ENCODE results near the gene MRPS6.

The MRPS6 gene

DNA sequence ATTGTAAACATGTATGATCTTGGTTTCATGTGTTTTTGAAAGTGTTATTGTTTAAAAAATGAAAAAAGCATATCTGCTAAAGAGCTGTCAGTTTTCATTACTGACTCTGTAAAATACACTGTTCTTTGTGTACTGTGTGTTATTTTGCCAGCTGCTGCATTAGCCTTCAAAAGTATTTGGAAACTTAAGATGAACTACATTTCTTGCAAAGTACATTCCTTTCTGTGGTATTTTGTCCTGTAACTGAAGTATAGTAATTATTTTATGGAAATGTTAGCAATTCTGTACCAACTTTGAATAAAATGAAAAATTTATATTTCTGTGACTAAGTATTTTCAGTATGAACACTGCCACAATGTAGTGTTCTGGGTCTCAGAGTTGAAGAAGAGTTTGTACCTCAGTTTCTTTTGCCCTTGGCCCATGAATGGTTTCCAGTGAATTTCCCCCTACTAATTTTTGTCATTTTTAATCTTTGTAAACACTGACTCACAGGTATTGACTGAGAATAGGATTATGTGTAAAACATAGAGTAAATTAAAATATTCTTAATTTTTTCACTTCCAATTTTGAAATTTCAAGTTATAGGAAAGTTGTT lies 32.7 kb downstream of the MRPS6 start:
- peak; percentile 67 to 89 for ATAC-seq

DNA sequence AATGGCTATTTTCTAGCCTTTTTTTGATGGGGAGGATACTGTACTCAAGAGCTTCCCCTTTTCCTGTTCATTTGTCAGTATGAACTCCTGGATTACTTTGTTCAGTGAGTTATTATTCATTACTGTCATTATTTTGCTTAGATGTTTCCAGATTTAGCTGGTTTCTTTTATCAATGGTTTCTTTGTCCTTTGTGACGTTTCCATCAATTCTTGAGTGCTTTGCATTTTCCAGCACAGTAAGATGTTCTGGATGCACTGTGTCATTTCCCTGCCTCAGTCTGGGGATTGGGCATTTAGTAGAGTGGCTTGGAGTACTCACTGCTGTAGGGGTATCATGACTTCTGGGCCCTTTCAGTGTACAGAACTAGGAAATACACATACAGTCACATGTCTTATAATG lies 34.2 kb downstream of the MRPS6 start:
- ATAC-seq = no peak

DNA sequence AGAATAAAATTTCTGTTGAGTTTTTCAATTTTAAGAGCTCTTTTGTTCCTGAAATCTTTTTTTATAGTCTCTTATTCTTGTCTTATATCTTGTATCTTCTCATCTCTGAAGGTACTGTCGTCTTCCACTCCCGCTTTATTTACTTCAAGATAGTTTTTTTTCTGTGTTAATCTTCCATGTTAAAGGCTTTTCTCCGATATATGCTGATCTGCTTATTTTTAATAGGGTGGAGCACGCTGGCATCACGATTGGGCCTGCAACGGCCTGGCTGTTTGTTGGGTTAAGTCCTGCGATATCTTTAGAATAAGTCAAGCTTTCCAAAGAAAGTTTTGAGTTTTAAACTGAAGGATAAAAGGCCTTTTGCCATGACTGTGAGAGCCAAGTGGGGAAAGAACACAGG lies 35.7 kb downstream of the MRPS6 start:
- no peak for ATAC-seq

DNA sequence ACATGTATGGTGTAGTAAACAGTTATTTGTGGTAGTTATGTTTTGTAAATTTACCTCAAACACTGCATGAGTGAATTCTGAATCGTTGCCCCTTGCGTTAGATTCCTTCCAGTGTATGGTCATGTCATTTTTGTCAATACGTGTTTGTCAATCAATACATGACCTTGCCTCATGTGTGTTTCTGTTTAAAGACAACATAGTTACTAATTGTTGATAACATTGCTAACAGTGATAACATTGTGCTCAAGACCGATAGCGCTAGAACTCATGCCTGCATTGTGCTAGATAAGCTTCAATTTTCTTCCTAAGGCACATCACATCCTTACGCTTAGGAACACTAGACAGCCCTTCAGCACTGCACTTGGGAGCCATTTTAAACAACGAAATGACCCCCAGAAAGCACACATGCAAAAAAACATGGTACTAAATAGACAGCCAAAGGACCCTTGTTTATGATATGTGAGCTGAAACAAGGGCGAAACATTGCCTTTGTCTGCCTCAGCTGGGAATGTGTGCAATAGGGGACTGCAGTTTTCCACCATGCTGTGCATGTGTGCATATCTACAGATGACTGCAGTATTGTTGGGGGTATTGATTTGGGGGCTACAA lies 37.3 kb downstream of the MRPS6 start:
- no peak for ATAC-seq

DNA sequence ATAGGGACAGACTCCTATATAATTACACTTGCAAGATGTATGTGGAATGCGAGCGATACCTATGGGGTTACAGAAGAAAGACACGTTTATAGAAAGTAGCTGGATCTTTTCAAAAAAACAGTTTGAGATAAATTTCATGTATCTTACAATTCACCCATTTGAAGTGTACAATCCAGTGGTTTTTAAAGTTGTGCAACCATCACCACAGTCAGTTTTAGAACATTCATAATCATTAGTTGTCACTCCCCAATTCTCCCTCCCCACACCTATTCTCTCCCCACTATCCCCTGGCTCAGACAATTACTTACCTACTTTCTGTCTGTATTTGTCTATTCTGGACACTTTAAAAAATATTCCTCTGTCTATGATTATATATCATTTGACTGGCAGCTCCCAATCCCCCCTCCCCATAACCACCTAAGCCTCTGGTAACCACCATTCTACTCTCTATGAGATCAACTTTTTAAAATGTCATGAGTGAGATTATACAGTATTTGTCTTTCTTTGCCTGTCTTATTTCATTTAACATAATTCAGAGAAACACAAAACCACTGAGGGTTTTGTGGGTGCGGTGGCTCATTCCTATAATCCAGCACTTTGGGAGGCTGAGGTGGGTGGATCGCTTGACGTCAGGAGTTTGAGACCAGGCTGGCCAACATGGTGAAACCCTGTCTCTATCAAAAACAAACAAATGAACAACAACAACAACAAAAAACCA lies 39.1 kb downstream of the MRPS6 start:
- no peak for ATAC-seq

DNA sequence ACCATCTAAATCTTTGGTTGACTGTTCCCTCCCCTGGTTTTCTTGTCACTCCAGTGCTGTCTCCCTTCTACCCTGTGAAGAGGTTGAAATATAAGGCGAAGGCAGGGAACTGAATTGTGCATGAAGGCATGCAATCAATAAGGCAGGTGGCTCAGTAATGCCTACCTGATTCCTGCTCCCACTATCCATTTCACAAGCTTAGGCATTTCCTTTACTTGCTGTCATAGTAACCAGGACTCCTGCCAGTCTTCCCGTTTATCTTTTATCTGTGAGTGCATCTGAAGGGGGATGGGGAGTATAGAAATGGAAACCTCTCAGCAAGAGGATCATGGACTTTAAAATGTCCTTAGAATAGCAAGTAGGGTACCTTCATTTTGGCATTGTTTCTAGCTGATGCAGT lies 40.5 kb downstream of the MRPS6 start:
- no peak for ATAC-seq

DNA sequence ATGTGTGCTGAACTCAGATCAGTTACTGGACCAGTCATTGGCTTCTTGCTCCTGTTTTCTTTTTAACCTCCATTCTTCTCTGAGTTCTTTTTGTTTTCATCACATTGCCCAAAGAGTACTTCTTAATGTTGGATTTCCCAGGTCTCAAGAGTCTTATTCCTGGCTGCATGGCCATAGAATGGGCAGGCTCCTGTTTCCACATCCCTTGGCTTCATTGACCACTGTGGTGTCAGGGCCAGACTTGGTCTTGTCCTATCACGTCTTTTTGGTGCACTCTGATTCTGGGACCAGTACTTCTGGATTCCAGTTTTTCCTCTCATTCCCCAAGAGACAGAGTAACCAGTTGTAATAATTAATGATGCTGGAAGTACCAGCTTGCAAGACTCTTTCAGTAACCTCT lies 41.8 kb downstream of the MRPS6 start:
- ATAC-seq = no peak

DNA sequence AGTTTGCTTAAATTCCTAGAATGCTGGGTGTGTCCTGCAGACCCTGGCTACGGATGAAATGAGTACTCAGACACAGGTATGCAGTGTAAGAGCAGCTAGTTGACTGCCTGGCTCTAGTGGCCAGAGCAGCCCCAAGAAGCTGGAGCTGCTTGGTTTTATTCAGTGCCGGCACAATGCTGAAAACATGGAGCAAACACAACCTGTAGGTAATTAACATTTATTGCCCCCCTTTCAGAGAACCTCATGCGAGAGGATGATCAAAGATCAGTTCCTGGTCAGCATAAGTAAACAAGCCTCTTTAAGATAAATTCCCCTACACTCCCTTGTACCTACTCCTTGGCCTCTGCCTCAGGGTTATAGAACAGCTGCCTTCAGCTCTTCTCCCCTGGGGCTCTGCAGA lies 43.2 kb downstream of the MRPS6 start:
- ATAC-seq = no peak

DNA sequence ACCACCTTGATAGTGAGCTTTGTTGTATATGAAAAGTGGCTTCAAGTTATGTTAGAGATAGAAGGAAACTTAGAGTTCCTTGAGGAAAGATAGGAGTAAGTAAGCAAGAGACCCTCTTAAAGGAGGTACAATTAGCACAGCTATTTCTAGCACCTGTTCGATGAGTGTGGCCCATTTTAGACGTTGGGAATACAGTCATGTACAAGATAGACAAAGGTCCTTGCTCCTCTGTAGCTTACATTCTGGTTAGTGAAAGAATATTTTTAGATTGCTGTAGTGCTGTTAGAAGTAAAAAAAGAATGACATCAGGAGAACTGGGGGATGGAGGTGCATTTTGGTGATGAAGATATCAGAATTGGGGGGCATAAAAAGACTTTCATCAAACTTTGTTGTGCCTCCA lies 47.5 kb downstream of the MRPS6 start:
- no peak for ATAC-seq

DNA sequence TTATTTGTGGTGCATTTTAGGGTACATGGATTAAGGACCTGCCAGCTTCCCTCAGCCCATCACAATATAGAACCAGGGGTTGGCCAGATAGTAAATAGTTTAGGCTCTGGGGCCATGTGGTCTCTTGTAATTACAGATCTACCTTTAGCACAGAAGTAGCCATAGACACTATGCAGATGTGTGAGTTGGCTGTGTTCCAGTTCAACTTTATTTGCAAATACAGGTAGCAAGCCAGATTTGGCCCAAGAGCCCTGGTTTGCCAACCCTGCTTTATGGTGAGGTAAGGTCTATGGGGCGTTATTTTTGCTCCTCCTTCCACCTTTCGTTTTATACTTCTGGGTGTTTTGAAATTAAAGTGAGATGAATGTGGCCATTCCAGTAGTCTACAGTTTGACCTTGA lies 48.7 kb downstream of the MRPS6 start:
- ATAC-seq = no peak

DNA sequence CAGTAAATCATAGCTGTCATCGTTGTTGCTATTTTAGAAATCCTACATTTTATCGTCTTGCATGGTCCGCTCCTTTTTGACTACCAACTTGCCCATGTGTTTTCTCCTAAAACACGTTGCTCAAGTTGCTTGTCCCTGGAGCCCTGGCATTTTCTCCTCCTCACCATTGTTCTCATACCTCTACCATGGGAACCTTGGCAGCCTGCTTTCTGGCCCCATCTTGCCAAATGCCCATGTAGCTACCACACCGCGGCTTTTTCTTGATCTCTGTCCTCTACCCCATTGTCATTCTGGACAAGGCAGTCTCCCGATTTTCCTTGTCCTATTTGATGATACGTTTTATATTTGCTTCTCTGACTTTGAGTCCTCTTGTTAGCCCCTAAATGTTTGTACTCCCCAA lies 50.2 kb downstream of the MRPS6 start:
- ATAC-seq = no peak

DNA sequence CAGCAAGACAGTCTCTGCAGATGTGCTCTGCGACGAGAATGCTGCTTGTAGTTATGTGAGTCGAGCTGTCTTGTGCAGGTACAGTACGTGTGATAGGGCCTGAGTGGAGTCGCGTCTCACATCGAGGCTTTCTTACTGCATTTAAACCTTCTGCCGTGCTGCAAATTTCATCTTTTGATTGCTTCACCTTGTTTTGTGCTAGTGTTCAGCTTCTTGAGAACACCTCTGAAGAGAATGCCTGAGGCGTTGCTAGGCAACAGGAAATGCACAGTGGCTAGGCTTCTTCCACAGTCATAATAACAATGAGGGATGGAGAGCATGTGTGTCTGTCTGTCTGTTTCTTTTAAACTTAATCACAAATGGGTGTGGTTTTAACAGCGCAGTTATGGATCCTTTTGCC lies 52.9 kb downstream of the MRPS6 start:
- ATAC-seq = no peak

DNA sequence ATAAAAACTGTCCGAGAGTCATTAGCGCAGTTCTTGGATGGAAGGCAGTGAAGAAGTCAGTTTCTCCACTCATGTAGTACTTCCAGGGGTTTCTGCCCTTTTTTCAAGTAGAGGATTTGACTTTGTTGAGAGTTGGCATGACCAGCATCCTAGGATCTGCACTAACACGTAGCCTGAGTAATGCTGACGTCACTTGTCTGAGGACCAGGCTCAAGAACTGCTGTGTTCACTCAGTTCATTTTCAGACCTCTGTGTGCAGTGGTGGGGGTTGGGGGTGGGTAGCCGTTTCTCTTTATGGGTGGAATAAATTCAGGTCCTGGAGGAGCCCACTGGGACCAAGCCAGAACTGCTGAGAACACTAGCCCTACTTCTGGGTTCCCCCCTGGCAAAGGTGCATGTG lies 53.3 kb downstream of the MRPS6 start:
- ATAC-seq = no peak

DNA sequence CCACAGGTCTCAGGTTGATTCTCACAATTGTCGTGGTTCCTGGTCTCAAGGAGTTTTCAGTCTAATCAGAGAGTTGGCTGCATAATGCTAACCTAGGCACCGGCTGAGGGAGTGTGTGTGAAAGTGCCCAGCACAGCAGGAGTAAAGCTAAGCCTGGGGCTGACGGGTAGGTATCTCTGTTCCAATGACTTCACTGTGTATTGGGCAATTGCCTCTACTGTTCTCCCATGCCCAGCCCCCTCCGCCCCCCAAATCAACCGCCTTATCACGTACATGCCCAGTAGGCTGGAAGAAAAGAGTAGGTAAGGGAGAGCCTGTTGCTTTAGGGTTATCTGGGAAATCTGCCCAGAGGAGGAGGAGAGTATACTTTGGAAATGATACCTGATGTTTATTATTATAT lies 54.7 kb downstream of the MRPS6 start:
- ATAC-seq = no peak

DNA sequence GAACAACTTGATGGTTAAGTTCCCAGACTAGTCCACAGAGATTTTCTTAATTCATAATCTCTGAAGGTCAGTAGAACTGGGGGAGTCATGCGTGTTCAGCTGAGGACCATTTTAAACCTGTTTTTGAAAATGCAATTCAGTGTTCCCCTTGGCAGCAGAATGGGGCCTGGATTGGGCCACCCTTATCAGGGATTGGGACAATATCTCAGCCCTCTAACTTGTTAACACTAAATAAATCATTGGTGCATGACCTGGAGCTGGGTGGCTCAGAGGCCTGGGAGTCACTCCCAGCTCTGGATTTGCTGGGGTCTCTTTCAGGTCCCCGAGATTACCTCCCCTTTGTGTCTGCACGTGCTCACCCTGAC lies 55.3 kb downstream of the MRPS6 start:
- no peak for ATAC-seq

DNA sequence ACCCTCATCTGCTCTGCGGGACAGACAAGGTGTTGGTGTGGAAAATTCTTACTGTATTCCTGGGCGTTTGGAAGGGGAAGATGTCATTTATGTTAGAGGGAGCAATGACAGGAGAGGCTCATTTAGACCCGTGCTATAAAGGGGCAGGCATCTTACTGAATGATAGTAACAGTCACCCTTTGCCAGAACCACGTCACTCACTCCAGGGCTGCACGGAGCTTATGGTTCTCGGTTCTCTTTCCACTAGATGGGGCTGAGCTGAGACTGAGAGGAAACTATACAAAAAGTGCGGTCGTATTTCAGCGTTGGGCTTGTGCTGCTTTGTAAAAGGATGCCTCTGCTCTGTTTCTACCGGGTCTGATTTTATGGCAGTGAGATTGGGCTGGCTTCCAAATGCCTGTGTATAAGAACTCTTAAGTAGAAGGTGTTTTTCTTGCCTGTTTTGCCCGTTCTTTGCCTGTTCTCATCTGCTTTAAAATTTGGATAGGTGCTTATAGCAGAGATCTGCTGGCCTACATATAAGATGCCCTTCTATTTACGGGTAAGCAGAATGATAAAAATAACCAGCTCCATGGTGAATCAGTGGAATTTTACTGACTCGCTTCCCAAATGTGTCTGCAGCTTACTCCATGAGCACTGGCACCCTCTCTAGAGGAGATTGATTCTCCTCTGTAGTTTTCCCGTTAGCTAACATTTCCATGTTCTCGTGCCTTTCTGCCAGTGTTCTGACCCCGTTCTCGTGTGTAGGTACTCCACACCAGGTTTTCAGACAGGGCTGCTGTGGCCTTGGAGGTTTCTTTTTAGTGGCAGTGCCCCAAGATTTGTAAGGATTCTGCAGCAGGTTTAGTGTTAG lies 55.9 kb downstream of the MRPS6 start:
- ATAC-seq = peak; percentile 98 to 99

DNA sequence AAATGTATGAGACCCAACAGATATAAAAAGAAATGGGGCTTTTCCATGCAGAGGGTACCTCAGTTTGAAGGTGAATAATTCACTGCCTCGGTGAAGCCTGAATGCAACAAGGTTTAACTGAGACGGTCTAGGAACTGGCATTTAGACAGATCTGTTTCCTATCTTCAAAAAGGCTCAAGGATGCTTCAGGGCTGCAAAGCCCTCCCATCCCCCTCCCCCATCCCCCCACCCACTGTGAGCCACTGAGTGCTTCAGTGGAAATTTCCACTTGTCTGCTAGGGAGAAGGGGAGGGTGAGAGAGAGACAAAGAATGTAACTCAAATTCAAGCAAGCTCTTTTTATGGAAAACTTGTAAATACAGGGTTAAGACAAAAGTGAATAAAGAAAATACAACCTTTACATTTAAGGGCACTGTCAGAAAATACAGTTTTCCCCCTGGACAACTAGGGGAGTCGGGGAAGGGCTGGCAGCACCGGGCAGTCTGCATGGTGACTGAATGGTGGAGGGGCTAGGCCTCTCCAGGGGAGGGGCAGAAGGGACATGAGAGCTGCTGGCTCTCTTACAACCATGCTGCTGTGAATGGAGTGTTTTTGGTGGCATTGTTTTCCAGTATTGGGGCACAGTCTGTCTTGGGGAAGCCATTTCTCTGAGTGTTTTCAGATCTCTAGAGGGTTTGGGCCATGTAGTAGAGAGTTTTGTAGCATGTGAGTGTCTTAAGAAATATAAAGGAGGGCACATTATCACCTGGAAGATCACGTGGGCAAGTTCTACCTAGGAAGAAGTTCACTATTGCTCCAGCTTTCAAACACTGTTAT lies 56.7 kb downstream of the MRPS6 start:
- ATAC-seq = no peak

DNA sequence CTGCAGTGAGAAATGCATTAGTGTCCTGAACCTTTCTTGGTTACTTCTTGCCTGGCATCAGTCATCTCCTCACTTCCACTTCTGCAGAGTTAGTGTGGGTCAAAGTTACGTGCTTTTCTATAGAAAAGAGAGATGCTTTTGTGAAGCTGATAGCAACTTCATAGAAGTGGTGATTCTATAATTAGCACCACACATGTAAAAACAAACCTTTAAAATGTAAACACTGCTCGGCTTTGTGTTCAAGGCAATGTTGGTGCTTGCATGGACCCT lies 57.3 kb downstream of the MRPS6 start:
- no peak for ATAC-seq

DNA sequence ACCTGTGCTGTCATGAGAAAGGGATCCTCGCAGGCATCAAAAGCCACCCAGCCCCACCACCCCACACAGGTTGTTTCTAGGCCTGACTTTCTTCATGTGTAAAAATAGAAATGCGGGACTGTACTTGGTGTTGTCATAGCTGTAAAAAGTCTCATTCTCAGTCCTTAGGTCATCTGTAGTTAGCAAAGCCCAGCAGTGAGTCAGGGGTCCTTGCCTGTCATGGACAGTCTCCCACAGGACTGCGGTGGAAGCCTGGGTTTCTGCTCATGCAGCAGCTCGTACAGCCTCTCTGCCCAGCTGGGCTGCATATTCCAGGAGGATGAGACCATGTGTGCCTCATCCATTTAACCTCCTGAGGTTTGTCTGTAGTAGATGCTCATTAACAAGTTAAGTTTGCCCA lies 58.2 kb downstream of the MRPS6 start:
- no peak for ATAC-seq

DNA sequence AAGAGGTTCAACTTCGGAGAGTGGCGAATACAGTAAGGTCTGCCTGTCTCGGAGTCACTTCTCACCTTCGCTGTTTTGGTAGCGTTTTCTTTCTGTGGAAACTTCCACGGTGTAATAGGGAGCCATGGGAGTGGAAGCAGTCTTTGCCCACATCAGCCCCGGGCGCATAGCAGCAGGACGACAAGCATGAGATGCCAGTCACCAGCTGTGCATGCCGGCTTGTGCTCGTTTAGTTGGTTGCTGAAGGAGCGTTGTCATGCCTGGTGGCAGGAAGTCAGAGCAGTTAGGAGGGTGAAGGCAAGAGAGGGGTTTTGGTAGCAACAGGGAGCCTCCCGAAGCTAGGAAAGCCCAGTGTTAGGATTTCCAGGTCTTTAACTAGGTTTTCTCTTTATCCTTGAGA lies 58.8 kb downstream of the MRPS6 start:
- ATAC-seq = no peak

DNA sequence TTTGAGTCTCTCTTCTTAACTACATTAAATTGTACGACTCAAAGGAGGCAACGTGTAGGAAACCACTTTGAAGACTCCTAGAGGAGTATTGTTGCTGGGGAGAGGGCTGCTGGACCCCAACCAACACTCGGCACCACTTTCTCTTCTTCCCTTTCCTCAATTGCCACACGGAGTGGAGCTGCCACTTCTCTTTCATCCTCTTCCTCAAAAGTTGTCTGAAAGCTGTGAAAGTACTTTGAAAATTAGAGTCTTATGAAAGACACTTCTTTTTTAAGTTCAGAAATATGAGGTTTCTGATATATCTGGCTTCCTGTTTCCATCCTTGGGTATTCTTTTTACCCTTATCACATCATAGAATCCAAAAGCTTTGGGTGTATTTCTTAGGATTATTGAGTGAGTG lies 59.5 kb downstream of the MRPS6 start:
- ATAC-seq = no peak

DNA sequence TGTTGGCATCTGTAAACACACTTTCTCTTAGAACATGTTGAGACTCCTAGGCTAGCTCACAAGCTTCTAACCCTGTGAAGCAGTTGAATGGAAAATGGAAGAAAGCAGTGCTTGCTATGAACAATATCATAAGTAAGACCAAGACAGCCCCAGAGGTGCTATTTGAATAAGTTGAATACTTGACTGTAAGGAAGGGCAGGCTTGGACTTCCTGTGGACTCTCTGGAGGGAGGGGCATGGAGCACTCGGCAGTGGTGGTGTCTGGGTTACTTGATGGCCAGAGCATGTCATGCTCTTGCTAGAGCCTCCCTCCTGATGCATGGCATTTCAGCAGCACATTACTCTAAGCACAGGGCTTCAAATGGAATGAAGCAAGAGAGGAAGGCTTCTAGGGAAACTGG lies 60.0 kb downstream of the MRPS6 start:
- no peak for ATAC-seq

DNA sequence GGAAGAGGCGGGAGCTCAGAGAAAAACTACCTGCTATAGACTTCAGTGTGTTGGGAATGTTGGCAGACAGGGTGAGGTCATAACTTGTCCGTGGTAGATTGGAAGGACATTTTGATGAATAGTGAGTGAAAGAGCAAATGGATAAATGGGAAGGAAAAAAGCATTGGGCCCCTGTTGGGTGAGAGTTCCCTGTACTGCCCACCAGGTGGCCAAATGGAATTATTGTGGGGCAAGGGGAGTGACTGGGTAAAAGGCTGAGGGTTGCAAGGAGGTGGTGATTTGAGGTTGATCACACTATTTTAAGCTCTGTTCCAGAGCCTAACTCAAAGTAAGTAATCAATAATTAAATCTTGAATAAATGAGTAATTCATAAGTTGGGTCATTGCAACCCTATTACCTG lies 60.4 kb downstream of the MRPS6 start:
- ATAC-seq = no peak

All from activated CD4-positive, CD25-positive, alpha-beta regulatory T cell treated with anti-CD3 and anti-CD28 coated beads, Interleukin-2, amount 50 U/mL, for 24 hours (primary cell).